GM21360 (cell line): ENCODE measurements around the gene USP17L25.
"Not testable (repeated sequence)": the region's sequence is repeated elsewhere in the genome, so short reads cannot be mapped to it uniquely, and the experiment has no call there.

ENCODE experiments used
- ATAC-seq: cut with Tn5 transposase; IDR thresholded peaks from one replicate; pipeline ENCODE4 v1.9.1; 2021; ENCODE audit warnings: mild to moderate bottlenecking, moderate library complexity; ENCODE audit not compliant: unreplicated experiment

The USP17L25 gene

DNA sequence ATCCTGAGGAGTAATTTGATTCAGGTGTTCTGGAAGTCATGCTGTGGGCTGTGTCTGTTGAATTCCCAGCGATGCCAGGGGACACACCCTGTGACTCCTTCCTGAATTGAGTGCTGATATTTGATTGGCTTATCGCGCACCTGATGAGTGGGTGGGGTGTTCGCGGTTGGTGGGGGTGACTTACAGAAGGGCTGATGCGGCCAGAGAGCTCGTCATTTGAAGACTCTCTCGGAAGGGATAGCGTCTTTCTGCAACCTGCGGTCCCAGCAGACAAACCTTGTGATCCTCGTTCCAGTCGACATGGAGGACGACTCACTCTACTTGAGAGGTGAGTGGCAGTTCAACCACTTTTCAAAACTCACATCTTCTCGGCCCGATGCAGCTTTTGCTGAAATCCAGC lies at the start of gene USP17L25:
Gene USP17L25 (plus strand): TSS at position 301 of the 400 bp plus-strand sequence. CDS start 0 bp downstream, at position 301.
- not testable (repeated sequence) for ATAC-seq

GRCh38 chr4:9324191-9324590 lies 5.5 kb upstream of the USP17L25 start:
- not testable (repeated sequence) for ATAC-seq

DNA sequence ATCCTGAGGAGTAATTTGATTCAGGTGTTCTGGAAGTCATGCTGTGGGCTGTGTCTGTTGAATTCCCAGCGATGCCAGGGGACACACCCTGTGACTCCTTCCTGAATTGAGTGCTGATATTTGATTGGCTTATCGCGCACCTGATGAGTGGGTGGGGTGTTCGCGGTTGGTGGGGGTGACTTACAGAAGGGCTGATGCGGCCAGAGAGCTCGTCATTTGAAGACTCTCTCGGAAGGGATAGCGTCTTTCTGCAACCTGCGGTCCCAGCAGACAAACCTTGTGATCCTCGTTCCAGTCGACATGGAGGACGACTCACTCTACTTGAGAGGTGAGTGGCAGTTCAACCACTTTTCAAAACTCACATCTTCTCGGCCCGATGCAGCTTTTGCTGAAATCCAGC lies 4.8 kb upstream of the USP17L25 start, which contains the start of gene USP17L24:
Gene USP17L24 (plus strand): TSS at position 301 of the 400 bp plus-strand sequence. CDS start 0 bp downstream, at position 301.
- not testable (repeated sequence) for ATAC-seq

DNA sequence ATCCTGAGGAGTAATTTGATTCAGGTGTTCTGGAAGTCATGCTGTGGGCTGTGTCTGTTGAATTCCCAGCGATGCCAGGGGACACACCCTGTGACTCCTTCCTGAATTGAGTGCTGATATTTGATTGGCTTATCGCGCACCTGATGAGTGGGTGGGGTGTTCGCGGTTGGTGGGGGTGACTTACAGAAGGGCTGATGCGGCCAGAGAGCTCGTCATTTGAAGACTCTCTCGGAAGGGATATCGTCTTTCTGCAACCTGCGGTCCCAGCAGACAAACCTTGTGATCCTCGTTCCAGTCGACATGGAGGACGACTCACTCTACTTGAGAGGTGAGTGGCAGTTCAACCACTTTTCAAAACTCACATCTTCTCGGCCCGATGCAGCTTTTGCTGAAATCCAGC lies 4.6 kb downstream of the USP17L25 start, which contains the start of gene USP17L26:
Gene USP17L26 (plus strand): TSS at position 301 of the 400 bp plus-strand sequence. CDS start 0 bp downstream, at position 301.
- not testable (repeated sequence) for ATAC-seq

- not testable (repeated sequence) for ATAC-seq
Observed at GRCh38 chr4:9339103-9339502, 9.4 kb downstream of the USP17L25 start, which contains the start of gene USP17L5. Gene USP17L5 (plus strand): TSS chr4:9339403. CDS start chr4:9339403, 0 bp downstream.

DNA sequence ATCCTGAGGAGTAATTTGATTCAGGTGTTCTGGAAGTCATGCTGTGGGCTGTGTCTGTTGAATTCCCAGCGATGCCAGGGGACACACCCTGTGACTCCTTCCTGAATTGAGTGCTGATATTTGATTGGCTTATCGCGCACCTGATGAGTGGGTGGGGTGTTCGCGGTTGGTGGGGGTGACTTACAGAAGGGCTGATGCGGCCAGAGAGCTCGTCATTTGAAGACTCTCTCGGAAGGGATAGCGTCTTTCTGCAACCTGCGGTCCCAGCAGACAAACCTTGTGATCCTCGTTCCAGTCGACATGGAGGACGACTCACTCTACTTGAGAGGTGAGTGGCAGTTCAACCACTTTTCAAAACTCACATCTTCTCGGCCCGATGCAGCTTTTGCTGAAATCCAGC lies 14.1 kb downstream of the USP17L25 start, which contains the start of gene USP17L27:
Gene USP17L27 (plus strand): TSS at position 301 of the 400 bp plus-strand sequence. CDS start 0 bp downstream, at position 301.
- ATAC-seq = not testable (repeated sequence)

GRCh38 chr4:9348593-9348992 lies 18.9 kb downstream of the USP17L25 start, which contains the start of gene USP17L28:
Gene USP17L28 (plus strand): TSS chr4:9348893. CDS start chr4:9348893, 0 bp downstream.
- ATAC-seq = not testable (repeated sequence)

GRCh38 chr4:9350866-9351265 lies 21.2 kb downstream of the USP17L25 start:
- not testable (repeated sequence) for ATAC-seq

DNA sequence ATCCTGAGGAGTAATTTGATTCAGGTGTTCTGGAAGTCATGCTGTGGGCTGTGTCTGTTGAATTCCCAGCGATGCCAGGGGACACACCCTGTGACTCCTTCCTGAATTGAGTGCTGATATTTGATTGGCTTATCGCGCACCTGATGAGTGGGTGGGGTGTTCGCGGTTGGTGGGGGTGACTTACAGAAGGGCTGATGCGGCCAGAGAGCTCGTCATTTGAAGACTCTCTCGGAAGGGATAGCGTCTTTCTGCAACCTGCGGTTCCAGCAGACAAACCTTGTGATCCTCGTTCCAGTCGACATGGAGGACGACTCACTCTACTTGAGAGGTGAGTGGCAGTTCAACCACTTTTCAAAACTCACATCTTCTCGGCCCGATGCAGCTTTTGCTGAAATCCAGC lies 23.6 kb downstream of the USP17L25 start, which contains the start of gene USP17L29:
Gene USP17L29 (plus strand): TSS at position 301 of the 400 bp plus-strand sequence. CDS start 0 bp downstream, at position 301.
- not testable (repeated sequence) for ATAC-seq

DNA sequence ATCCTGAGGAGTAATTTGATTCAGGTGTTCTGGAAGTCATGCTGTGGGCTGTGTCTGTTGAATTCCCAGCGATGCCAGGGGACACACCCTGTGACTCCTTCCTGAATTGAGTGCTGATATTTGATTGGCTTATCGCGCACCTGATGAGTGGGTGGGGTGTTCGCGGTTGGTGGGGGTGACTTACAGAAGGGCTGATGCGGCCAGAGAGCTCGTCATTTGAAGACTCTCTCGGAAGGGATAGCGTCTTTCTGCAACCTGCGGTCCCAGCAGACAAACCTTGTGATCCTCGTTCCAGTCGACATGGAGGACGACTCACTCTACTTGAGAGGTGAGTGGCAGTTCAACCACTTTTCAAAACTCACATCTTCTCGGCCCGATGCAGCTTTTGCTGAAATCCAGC lies 33.1 kb downstream of the USP17L25 start, which contains the start of gene USP17L30:
Gene USP17L30 (plus strand): TSS at position 301 of the 400 bp plus-strand sequence. CDS start 0 bp downstream, at position 301.
- not testable (repeated sequence) for ATAC-seq

DNA sequence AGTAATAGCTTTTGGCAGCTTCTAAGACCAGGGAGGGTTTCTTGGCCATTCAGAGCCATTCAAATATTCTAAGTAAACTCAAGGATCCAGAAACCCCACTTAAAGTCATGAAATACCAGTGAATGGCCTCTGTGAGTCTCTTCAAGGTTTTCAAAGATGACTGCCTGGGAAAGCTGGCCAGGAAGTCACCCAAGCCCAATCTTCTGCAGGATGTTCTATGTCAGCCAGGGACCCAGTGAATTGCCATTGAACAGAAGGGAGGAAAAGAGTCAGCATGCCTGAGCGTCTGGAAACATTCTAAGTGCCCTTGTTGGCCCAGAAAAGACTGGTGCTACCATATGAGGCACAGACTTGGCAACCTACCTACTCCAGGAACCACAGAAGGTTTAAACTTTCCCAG lies 50.2 kb downstream of the USP17L25 start:
- ATAC-seq = not testable (repeated sequence)
